ENCODE data around the gene HSPB6. TPM values are rescaled to one million over a fixed set of nuclear protein-coding genes. Genes with fewer than 3 reads are reported as not detected.

HSPB6 gene
- total RNA-seq, 1 experiment from 2014 or later = 0.37 TPM

GRCh38 chr19:35741203-35741515 lies 15.7 kb downstream of the HSPB6 start:
- Histone ChIP-seq H3K9me3 (ENCODE audit: control insufficient read depth, low read depth, low read length) (no peaks in the 10 kb centered on the region), H2BK20ac (ENCODE audit: low read depth, low read length, poor library complexity, severe bottlenecking) (no peak overlapping the region), H3K9ac (ENCODE audit: extremely low read depth, insufficient read length, low read length) (peak overlapping the region; percentile 11), H3K79me1 (ENCODE audit: insufficient read depth, low read depth, low read length, poor library complexity, severe bottlenecking) (no peaks in the 10 kb centered on the region), H3K27ac (ENCODE audit: insufficient read length, low read depth, low read length) (no peak overlapping the region), H4K20me1 (ENCODE audit: control insufficient read depth, insufficient read depth, insufficient read length) (no peaks in the 10 kb centered on the region), H4K8ac (replicated peaks; ENCODE audit: insufficient read length, low read depth, low read length) (no peak overlapping the region), H3K27me3 (ENCODE audit: insufficient read depth, low read length) (no peaks in the 10 kb centered on the region), H3K4me2 (ENCODE audit: insufficient read depth, insufficient read length, low read length) (peak overlapping the region; percentile 58), H2BK120ac (ENCODE audit: low read depth, low read length, poor library complexity, severe bottlenecking) (no peak overlapping the region), H2BK15ac (ENCODE audit: low read depth, low read length) (no peak overlapping the region), H2AFZ (ENCODE audit: low read length) (no peak overlapping the region), H3K4me1 (ENCODE audit: insufficient read depth, low read length) (peaks cover 1% of the 10 kb centered on the region; the same call in 1 of the 2 replicates), H3K79me2 (ENCODE audit: insufficient read depth, low read length) (no peaks in the 10 kb centered on the region), H3T11ph (ENCODE audit: low read length) (no peak overlapping the region), H4K5ac (ENCODE audit: insufficient read length, low read depth, low read length) (no peak overlapping the region), H3K23ac (ENCODE audit: insufficient read length, low read depth, low read length) (no peak overlapping the region), H3K4ac (ENCODE audit: low read depth, low read length) (no peak overlapping the region), H3K23me2 (ENCODE audit: insufficient read length, low read depth, low read length, poor library complexity, severe bottlenecking) (peaks cover 17% of the 10 kb centered on the region), H2BK12ac (ENCODE audit: insufficient read length, low read depth, low read length) (no peak overlapping the region), H3K56ac (ENCODE audit: insufficient read length, low read depth, low read length) (no peak overlapping the region), H3K14ac (ENCODE audit: insufficient read depth, low read length) (peak overlapping the region; percentile 25; the same call in 1 of the 2 replicates), H4K91ac (ENCODE audit: insufficient read length, low read depth, low read length) (no peak overlapping the region), H2BK5ac (ENCODE audit: insufficient read length, low read length) (no peak overlapping the region), H2AK5ac (ENCODE audit: insufficient read length, low read length) (no peak overlapping the region), H3K18ac (ENCODE audit: insufficient read length, low read depth, low read length) (no peak overlapping the region)
- H3K27ac Mint-ChIP-seq = peak overlapping the region; percentile 93 to 99 (median 97)
- H3K36me3 Mint-ChIP-seq (ENCODE audit: insufficient read depth in 1 of 3, low read depth in 3 of 3) = peaks cover 23 to 36% (median 28%) of the 10 kb centered on the region in 3 experiments; a peak in 6 of 7 replicates
- peak; percentile 57; the same call in 2 of the 3 replicates for TF ChIP-seq CTCF (conservative IDR thresholded peaks at IDR 0.05)
- no peaks in the 10 kb centered on the region for H3K9me3 Mint-ChIP-seq
- no peak for DNase-seq
- WGBS (ENCODE audit: extremely low coverage, insufficient read length, low lambda C conversion rate) = no CpG with 5 or more reads among the region's 12 CpGs
- no peaks in the 10 kb centered on the region for H3K27me3 Mint-ChIP-seq (ENCODE audit: low read depth)
- peak overlapping the region; percentile 71 to 90 for H3K4me3 Mint-ChIP-seq
- H3K4me1 Mint-ChIP-seq = peaks cover 16 to 26% of the 10 kb centered on the region in 2 experiments

Measured in H9 (cell line).